Measurements from ENCODE around the gene AP5M1. TPM values are rescaled to one million over a fixed set of nuclear protein-coding genes. Genes with fewer than 3 reads are reported as not detected.
"Not testable (repeated sequence)": the region's sequence is repeated elsewhere in the genome, so short reads cannot be mapped to it uniquely, and the experiment has no call there.

The AP5M1 gene
- total and polyA plus RNA-seq, 10 of the 15 experiments (the other 5 are each of a cell fraction or from before 2014, with no cell fraction given) = 23.9 to 66.0 (median 38.4) TPM

DNA sequence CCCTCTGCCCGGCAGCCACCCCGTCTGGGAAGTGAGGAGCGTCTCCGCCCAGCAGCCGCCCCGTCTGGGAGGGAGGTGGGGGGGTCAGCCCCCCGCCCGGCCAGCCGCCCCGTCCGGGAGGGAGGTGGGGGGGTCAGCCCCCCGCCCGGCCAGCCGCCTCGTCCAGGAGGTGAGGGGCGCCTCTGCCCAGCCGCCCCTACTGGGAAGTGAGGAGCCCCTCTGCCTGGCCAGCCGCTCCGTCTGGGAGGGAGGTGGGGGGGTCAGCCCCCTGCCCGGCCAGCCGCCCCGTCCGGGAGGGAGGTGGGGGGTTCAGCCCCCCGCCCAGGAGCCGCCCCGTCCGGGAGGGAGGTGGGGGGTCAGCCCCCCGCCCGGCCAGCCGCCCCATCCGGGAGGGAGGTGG, 65.0 kb downstream of the AP5M1 start:
- FAIRE-seq; SMC1A ChIA-PET (ENCODE audit: uncharacterized antibody, unreplicated experiment); H4K20me1 ChIP-seq (ENCODE audit: control insufficient read depth, insufficient read depth); CTCF ChIA-PET; H3K36me3 ChIP-seq (ENCODE audit: control insufficient read depth in 2 of 2, insufficient read depth in 2 of 2, low read length in 1 of 2); POLR2A ChIA-PET; ATAC-seq; H3K4me1 ChIP-seq (ENCODE audit: control insufficient read depth, insufficient read depth, low read length); H3K4me2 ChIP-seq (ENCODE audit: control insufficient read depth, insufficient read depth); H3K4me3 ChIP-seq; H2AFZ ChIP-seq (ENCODE audit: control insufficient read depth, low read depth, low read length); DNase-seq (ENCODE audit: low read depth, low spot score); H3K79me2 ChIP-seq (ENCODE audit: control insufficient read depth, insufficient read depth, low read length); RAD21 ChIA-PET (ENCODE audit: unreplicated experiment); H3K27ac ChIP-seq (ENCODE audit: control insufficient read depth, insufficient read depth); in situ Hi-C loops (cut with MboI); H3K27me3 ChIP-seq (replicated peaks in 1 of 2; ENCODE audit: control insufficient read depth in 2 of 2, insufficient read depth in 2 of 2, low read length in 1 of 2); H3K9ac ChIP-seq (ENCODE audit: control insufficient read depth, insufficient read depth, low read length); BruUV-seq (replicated peaks); H3K9me3 ChIP-seq (replicated peaks; ENCODE audit: control insufficient read depth, insufficient read depth, low read length); intact Hi-C loops (cut with micrococcal nuclease; ENCODE audit: unreplicated experiment): not testable (repeated sequence)
- WGBS (ENCODE audit: insufficient coverage, insufficient replicate concordance, low lambda C conversion rate, missing lambda C conversion rate) = no CpG with 5 or more reads among the region's 31 CpGs

GRCh38 chr14:57343545-57344297, 75.0 kb downstream of the AP5M1 start:
- ATAC-seq; RAD21 ChIA-PET (ENCODE audit: unreplicated experiment); H3K4me2 ChIP-seq (ENCODE audit: control insufficient read depth, insufficient read depth); H2AFZ ChIP-seq (ENCODE audit: control insufficient read depth, low read depth, low read length); H4K20me1 ChIP-seq (ENCODE audit: control insufficient read depth, insufficient read depth); H3K9me3 ChIP-seq (replicated peaks; ENCODE audit: control insufficient read depth, insufficient read depth, low read length); SMC1A ChIA-PET (ENCODE audit: uncharacterized antibody, unreplicated experiment); H3K4me3 ChIP-seq; H3K36me3 ChIP-seq (ENCODE audit: control insufficient read depth in 2 of 2, insufficient read depth in 2 of 2, low read length in 1 of 2); POLR2A ChIA-PET; H3K27me3 ChIP-seq (replicated peaks in 1 of 2; ENCODE audit: control insufficient read depth in 2 of 2, insufficient read depth in 2 of 2, low read length in 1 of 2); H3K9ac ChIP-seq (ENCODE audit: control insufficient read depth, insufficient read depth, low read length); H3K27ac ChIP-seq (ENCODE audit: control insufficient read depth, insufficient read depth); intact Hi-C loops (cut with micrococcal nuclease; ENCODE audit: unreplicated experiment); H3K79me2 ChIP-seq (ENCODE audit: control insufficient read depth, insufficient read depth, low read length); H3K4me1 ChIP-seq (ENCODE audit: control insufficient read depth, insufficient read depth, low read length); DNase-seq (ENCODE audit: low read depth, low spot score); FAIRE-seq; CTCF ChIA-PET; in situ Hi-C loops (cut with MboI); BruUV-seq (replicated peaks): not testable (repeated sequence)
- 67% methylated on average over 33 of the region's 34 CpGs for WGBS (ENCODE audit: insufficient coverage, insufficient replicate concordance, low lambda C conversion rate, missing lambda C conversion rate)
